Stimulated activated naive CD8-positive, alpha-beta T cell treated with anti-CD3 and anti-CD28 coated beads, Interleukin-15, Interleukin-2, amounts not matched to agents 100 U/mL and 50 U/mL, for 24 hours (primary cell): Measurements from ENCODE around the gene FZD7.

Source experiments
- ATAC-seq: fragments of 150-1000 bp; cut with Tn5 transposase; one replicate; pipeline ENCODE4 v1.10.0; 2021
- DNase-seq: peaks from one replicate; pipeline ENCODE4 v3.0.0; 2021

The FZD7 gene

GRCh38 chr2:202014318-202014717 is 19.3 kb upstream of the FZD7 start:
- no peak for DNase-seq
- ATAC-seq, result no peak

GRCh38 chr2:202014759-202015211 is 18.9 kb upstream of the FZD7 start:
- ATAC-seq, result no peak
- no peak for DNase-seq

- no peak for DNase-seq
- no peak for ATAC-seq
Measured at GRCh38 chr2:202015471-202015870, 18.2 kb upstream of the FZD7 start.

GRCh38 chr2:202016579-202017227 is 17.0 kb upstream of the FZD7 start:
- no peak for DNase-seq
- ATAC-seq, result no peak

- DNase-seq, result no peak
- no peak for ATAC-seq
Measured at GRCh38 chr2:202017940-202018339, 15.7 kb upstream of the FZD7 start.

GRCh38 chr2:202018950-202019349 is 14.7 kb upstream of the FZD7 start:
- no peak for DNase-seq
- ATAC-seq, result no peak

- no peak for DNase-seq
- no peak for ATAC-seq
Measured at GRCh38 chr2:202019689-202020450, 13.8 kb upstream of the FZD7 start.

- no peak for DNase-seq
- no peak for ATAC-seq
Measured at GRCh38 chr2:202022755-202023154, 10.9 kb upstream of the FZD7 start.

- DNase-seq, result no peak
- ATAC-seq, result no peak
Measured at GRCh38 chr2:202023198-202023903, 10.3 kb upstream of the FZD7 start.

GRCh38 chr2:202023904-202024266 is 9.8 kb upstream of the FZD7 start:
- DNase-seq (no peak), ATAC-seq (no peak)

- no peak for ATAC-seq
- no peak for DNase-seq
Measured at GRCh38 chr2:202024871-202025270, 8.8 kb upstream of the FZD7 start.

- no peak for ATAC-seq
- DNase-seq, result no peak
Measured at GRCh38 chr2:202025816-202026215, 7.8 kb upstream of the FZD7 start.

- DNase-seq, result no peak
- ATAC-seq, result no peak
Measured at GRCh38 chr2:202026507-202026906, 7.1 kb upstream of the FZD7 start.

GRCh38 chr2:202030691-202031090 is 3.0 kb upstream of the FZD7 start:
- DNase-seq (no peak), ATAC-seq (no peak)

- no peak for DNase-seq
- ATAC-seq, result no peak
Measured at GRCh38 chr2:202031246-202031951, 2.3 kb upstream of the FZD7 start.

GRCh38 chr2:202032846-202033316 is 774 bp upstream of the FZD7 start:
- peak; percentile 47 for DNase-seq
- ATAC-seq, result peak; percentile 8

- ATAC-seq (peak; percentile 7), DNase-seq (peak; percentile 27)
Measured at GRCh38 chr2:202034249-202035088, 814 bp downstream of the FZD7 start.

GRCh38 chr2:202035089-202035940 is 1.7 kb downstream of the FZD7 start:
- no peak for ATAC-seq
- peak; percentile 40 for DNase-seq

GRCh38 chr2:202035941-202036372 is 2.3 kb downstream of the FZD7 start:
- DNase-seq (no peak), ATAC-seq (no peak)

GRCh38 chr2:202036601-202037037 is 3.0 kb downstream of the FZD7 start:
- DNase-seq (no peak), ATAC-seq (no peak)
